OCI-LY1 (cell line): ENCODE data around the gene VMAC.

Source experiments
- CTCF ChIP-seq: fragments of 200-600 bp; sonication (generic), shearing (Covaris generic); IDR thresholded peaks from 2 replicates; pipeline ENCODE4 v1.5.1; 2017; ENCODE audit warnings: mild to moderate bottlenecking, antibody characterized with exemption, low read length, moderate library complexity, mixed read lengths
- EZH2 ChIP-seq: fragments of 200-600 bp; sonication (generic), shearing (Covaris generic); IDR thresholded peaks from 2 replicates; pipeline ENCODE4 v1.8.0; 2017; ENCODE audit warnings: borderline replicate concordance, mixed run types, mild to moderate bottlenecking, antibody characterized with exemption, low read length, moderate library complexity, mixed read lengths

DNA sequence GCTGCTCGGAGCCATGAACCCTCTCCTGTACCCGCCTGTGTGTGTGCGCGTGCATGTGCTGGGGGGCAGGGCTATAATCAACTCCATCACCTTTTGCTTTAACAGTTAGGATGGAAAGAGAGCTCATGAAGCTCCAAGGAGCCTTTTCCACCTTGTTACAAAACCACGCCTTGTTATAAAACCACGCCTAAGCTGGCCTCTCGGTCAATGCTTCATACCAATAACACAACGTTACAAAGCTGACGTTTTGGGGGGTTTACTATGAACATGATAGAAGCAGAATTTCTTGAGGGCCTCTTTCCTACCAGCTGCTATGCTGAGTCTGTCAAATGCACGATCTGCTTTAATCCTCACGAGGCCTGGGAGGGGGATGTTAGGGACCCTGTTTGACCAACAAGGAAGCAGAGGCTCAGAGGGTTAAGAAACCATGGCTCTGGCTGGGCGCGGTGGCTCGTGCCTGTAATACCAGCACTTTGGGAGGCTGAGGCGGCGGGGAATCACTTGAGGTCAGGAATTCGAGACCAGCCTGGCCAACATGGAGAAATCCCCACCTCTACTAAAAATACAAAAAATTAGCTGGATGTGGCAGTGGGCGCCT, 21.3 kb downstream of the VMAC start:
- no peak for TF ChIP-seq CTCF
- no peak for TF ChIP-seq EZH2
